NCI-H510A (cell line): ENCODE measurements around the gene PLA2G4E.

ENCODE experiments used
- DNase-seq: peaks from one replicate; lab custom pipeline; 2025; lab: John Stamatoyannopoulos, UW

The PLA2G4E gene

DNA sequence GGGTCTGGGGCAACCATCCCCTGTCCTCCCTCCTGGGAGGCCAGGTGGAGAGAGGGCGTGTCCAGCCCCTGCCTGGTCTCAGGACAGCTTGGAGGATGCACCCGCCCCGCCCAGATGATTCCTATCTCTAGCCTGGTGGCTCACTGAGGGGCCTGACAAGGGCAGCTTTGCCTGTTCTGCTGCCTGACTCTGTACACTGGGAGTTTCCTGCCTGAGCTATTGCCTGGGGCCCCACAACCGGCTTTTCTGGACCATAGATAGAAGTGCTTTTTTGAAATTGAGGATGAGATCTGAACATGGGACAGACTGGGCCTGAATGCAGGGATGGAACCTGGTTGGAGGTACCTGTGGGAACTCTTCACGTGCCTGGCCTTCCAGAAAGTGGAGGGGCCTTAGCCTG is 751 bp upstream of the PLA2G4E start:
- no peak for DNase-seq

DNA sequence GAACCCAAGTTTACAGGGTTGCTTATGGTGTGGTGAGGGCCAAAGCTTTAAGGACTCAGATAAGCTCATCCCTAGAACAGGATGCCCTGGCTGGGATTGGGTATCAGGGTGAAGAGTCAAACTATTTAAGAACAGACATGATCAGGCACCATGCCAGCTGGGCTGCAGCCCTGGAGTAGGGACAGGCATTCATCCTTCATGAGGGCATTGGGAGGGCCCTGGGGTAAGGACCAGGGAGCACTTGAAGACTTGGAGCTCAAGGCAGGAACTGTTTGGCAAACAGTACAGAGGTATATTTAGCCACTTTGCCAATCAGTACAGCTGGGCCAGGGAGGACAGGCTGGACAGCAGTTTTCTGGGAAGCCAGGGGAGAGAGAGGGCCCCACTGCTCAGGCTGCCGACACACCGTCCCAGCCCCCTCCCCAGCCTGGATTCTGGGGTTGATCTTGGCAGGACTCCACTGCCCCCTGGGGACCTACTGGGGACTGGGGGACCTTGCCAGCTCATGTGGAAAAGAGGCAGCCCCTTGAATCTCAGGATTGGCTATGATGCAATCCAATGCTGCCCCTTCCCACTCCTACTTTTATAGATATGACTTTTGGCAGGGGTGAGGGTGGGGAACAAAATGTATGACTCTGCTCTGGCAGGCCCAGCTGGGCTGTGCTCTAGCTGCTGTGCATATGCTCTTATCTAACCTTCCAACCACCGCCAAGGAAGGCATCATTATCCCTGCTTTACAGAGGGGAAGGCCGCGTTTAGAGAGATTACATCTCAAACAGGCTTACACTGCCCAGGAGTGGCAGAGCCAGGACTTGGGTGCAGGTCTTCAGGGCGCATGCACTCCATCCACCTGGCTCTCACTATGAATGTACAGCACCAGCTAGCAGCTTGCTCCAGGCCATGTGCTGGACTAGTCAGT is 2.3 kb downstream of the PLA2G4E start:
- DNase-seq = no peak

DNA sequence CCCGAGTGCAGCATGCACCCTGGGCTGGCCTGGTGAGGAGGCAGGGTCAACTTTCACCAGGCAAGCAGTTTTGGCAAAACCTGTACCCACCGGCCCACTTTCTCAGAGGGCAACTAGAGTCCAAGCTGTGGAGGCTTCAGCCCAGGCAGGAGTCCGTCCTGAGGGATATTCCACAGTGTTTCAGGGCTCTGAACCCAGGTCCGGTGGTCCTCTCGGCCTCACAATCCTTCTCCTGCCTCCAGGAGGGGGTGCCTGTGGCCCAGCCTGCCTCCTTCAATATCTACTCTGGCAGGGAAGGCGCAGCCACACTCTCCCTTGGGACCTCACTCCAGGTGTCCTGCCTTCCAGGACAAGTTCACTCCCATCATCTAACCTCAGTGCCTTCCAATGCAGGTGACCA is 3.9 kb downstream of the PLA2G4E start:
- DNase-seq = no peak

DNA sequence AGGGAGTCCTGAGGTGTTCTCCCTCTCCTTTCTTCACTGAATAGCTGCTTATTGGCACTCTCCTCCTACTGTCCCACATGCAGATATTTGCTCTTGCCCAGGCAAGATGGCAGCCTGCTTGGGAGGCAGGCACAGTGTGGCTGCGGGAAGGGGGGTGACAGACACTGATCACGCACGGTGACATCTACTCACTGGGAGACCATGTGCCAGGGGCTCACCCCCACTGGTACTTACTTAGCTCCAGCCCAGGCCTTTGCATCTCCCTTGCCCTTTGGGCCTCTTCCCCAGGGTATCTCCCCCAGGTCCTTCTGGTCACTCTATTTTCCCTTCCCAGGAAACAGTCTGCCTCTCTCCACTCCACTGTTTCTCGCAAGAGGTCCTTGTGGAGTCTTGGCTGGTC is 6.4 kb downstream of the PLA2G4E start:
- DNase-seq = no peak

DNA sequence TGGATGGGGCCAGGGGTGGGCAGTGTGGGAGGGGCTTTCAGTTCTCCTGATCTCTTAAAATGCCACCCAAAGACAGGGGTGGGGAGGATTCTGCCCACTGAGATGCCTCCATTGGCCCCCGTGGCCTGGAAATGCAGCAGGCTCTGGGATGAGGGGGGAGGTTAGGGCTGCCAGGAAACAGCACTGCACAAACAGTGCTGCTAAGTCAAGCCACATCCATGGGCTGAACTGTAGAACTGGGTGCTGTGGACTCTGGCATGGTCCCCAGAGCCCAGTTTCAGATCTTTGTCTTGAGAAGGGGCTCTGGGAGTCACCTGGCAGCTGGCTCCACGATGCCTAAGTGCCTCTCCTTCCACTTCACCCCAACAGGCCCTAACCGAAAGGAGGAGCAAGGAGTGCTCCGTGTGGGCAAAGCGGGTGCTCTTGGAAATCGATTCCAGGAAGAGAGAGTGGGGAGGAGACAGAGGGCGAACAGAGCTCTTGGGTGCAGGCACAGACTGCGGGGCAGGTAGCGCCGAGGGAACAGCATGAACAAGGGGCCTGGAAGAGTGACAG is 7.8 kb downstream of the PLA2G4E start:
- DNase-seq = no peak

DNA sequence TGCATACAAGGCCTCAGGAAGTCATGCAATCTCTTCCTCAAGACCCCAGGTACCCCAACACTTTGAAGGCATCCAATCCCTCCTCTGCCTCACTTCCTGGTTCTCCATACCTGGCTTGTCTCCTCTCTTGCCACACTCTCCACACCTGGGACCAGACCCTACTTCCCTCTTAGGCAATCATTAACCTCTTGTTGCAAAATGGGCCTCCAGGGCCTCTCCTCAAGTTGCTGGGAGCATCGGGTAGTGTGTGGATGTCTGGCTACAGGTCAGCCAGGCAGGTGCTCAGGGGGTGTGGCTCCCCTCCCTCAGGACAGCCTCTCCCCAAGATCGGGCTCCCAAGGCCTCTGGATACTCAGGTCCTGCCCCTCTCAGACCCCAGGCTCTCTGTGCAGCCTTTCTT is 8.6 kb downstream of the PLA2G4E start:
- no peak for DNase-seq

DNA sequence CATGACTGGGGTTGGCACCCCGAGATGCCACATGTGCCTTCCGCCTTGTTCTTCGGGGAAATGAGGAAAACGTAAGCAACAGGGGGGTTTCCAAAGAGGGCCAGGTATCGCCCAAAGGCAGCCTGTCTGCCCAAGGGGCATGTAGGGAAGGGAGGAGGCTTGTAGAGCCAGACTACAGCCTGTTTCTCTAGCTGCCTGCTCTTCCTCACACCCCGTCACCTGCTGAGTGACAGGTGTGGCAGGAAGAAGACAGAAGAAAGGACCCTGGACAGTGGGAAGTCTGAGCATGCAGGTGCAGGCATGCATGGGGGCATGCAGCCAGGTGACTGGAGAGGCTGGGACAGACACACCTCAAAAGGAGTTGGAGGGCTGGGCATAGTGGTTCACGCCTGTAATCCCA is 9.8 kb downstream of the PLA2G4E start:
- DNase-seq = no peak

DNA sequence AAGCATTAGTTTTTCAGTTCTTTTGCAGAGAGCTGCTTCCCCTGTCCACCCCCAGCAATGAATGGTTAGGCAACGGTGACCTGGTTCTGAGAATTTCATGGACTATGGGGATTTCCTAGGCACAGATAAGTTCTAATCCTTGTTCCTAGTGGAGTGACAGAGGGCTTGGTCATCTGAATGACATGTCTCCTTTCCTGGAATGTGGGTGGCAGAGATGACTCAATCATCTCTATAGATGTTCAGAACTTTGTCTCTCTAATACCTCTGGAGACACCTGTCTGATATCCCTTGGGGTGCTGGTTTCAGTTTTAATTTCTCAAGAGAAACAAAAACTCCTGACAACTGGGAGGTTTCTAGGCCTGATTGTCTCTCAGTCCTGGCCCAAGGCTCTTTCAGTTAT is 10.4 kb downstream of the PLA2G4E start:
- DNase-seq = no peak

DNA sequence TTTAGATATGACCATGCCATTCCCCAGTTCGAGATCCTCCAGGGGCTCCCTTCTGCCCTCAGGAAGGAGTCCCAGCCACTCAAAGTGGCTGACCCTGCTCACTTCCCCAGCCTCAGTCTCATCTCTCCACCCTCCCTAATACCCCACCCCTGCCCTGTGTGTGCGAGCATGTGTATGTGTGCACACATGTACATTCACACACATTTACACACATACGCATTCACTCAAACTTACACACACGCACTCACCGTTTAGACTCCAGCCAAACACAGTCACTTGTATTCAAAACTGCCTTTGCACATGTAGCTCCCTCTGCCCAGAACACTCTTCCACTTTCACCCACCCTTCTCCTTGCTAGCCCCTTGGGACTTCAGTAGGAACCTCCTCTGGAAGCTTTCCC is 11.4 kb downstream of the PLA2G4E start:
- no peak for DNase-seq

DNA sequence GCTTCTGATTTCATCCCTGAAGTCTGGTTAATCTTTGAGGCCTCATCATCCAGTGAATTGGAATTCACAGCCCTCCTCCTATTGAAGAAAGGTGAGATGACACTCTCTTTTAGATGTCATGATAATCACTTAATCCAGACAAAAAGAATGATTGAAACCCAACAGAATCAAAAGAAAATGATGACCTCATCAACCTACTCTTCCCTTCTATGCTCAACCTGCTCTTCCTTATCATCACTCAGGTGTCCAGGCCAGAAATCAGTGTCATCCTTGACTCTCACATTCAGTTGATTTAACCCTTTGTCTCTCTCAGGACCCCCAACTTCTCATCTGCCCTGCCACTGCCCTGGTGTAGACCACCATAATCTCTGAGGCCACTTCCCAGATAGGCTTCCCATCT is 11.8 kb downstream of the PLA2G4E start:
- no peak for DNase-seq

DNA sequence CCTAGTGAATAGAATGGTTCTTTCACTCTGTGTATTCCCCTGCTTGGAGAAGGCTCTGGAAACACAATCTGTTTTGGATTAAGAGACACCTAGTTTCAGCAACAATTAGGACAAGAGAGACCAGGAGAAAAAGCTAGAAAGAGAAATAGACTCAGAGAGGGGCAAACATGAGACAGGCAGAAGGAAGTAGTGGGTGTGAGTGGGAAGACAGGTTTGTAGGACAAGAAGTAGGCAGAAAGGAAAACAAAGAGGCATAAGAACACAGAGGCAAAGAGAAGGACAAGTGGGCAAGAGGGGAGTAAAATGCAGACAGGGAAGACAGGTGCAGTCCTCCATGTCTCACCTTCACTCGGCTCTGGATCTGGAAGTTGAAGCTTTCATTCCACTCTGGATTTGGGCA is 13.5 kb downstream of the PLA2G4E start:
- no peak for DNase-seq

DNA sequence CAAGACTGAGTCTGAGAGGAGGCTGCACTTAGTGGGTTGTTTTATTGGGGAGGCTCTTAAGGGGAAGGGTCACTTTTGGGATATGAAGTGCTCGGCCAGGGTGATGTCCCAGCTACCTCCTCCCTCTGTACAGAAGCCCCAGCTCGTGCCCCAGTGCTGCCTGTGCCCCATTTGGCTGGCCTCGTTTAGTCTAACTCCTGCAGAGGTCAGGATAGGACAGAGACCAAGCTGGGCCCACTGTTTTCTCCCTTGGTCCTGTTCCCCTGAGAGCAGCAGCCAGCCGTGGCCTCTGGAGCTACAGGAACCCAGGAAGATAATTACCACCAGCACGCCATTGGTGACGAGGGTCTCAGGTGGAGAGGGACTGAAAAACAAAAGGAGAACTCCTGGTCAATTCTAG is 18.5 kb downstream of the PLA2G4E start:
- DNase-seq = no peak

DNA sequence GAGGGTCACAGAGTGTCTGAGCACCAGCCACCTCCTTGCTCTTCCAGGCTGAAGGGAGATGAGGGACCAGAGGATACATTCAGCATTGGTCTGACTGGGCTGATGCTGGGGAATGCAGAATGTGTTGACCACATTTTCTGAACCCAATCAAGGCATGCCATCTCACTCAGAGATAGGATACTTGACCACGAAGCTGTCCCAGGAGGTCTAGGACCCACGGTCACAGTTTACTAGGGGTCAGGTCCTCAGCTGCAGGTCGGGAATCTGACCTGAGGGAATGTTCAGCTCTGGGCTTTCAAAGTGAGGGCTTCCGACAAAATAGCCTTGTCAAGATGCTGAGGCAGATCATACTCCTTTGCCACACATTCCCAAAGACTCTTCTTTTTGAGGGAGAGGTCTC is 19.6 kb downstream of the PLA2G4E start:
- DNase-seq = no peak

DNA sequence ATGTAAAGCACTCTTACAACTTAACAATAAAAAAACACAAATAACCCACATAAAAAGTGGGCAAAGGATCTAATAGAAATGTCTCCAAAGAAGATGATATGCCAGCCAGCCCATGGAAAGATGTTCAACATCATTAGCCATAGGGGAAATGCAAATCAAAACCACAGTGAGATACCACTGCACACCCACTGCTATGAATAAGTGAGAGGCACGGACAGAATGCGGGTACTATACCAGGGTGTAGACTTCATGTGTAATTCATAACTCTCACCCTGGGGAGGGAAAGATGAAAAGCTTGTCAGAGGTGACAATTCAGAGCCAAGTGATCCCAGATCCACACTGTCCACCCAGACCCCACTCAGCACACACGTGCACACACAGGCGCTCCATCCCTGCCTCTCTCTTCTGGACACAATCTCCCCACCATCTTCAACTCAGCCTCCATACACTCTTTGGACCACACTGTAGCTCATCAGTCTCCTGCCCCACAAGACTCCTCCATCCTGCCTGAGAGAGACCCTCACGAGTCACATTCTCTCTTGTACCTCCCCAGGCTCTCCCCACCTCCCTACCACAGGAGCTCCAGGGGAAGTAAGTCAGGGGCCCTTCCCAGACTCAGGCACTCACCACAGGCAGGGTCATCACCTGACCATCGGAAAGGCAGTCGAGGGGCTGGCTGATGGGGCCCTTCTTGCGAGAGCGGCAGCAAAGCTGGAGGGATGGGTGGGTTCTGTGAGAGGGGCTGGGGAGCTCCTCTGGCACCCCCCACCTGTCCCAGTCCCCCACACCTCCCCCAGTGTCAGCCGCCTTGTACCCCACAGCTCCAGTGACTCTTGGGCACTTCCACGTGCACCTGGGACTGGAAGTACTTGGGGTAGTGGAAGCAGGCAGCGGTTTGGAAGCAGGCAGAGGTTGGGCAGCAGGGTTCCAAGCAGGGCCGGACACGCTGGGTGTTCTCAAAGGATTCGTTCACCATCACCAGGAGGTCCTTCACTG is 21.3 kb downstream of the PLA2G4E start:
- DNase-seq = no peak

DNA sequence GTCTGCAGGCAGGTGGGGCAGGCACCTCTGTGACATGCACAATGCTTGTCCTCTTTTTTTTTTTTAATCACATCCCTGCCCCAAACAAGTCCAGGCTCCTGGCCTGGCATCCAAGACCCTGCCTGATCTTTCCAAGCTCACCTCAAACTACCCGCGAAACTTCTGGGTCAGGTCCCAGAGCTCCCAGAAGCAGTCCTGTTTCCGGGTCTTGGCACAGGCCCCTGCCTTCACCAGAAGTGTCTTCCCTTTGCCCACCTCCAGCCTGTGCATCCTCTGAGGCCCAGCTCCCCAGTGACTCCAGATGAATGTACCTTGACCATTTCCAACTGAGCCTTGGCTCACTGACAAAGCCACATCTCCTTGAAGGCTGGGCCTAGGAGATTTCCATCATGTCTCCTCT is 23.0 kb downstream of the PLA2G4E start:
- DNase-seq = no peak

DNA sequence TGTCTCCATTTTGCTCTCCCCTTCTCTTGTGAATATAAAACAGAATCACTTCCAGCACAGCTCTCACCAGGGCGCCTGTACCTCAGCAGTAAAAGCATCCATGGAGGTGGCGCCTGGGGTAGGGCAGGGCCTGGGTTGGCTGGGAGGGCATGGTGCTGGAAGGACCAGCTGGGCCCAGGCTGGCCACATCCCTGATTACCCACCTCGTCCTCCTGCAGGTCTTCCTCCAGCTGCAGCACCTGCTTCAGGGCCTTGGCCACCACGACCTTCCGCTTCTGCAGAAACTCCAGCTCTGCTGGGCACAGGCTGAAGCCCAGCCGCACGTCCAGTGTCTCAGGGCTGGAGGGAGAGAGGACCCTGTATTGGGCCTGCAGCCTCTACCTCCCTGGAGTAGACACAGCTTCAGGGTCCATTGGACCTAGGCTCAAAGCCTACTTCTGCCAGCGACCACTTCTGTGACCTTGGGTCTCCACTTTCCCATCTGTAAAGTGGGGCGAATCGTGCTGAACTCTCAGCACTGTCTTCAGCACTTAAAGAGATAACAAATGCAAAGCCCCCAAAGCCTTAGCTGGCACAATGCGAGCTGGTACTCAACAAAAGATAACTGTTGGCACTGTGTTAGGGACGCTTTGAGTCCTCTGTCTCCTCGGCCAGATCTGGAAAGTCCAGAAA is 23.8 kb downstream of the PLA2G4E start:
- DNase-seq = no peak

DNA sequence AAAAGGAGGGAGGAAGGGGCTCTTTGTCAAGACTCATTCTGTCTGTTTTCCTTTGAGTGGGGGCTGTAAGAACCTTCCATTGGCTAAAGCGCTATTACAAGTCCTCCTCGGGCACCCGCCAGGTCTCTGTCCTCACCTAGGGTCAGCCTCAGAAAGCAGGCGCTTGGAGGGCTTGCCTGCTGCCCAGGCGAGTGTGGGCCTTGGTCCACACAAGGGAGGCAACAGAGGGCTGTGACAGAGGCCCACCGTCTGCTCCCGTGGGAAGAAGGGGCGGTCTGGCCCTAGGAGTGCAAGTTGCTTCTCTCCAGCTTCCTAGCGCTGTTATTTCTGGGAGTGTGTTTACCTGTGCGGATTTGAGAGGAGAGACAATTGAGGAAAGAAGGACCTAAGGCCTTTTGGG is 24.5 kb downstream of the PLA2G4E start:
- DNase-seq = no peak

DNA sequence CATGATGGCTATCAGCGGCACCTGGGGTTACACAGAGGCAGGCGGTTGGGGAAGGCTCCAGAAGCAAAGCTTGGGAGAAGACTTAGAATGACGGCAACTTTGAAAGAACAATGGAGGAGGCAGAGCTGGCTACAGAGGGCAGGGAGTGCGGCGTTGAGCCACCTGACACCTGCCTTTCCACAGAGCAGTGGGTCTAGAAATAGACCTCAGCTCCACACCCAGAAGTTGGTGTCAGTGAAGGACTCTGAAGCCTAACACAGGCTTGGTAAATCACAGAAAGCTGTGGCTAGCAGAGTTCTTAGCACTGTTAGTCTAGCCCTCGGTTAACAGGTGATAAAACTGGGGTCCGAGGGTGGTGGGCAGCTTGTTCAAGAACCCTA is 25.4 kb downstream of the PLA2G4E start:
- DNase-seq = no peak

DNA sequence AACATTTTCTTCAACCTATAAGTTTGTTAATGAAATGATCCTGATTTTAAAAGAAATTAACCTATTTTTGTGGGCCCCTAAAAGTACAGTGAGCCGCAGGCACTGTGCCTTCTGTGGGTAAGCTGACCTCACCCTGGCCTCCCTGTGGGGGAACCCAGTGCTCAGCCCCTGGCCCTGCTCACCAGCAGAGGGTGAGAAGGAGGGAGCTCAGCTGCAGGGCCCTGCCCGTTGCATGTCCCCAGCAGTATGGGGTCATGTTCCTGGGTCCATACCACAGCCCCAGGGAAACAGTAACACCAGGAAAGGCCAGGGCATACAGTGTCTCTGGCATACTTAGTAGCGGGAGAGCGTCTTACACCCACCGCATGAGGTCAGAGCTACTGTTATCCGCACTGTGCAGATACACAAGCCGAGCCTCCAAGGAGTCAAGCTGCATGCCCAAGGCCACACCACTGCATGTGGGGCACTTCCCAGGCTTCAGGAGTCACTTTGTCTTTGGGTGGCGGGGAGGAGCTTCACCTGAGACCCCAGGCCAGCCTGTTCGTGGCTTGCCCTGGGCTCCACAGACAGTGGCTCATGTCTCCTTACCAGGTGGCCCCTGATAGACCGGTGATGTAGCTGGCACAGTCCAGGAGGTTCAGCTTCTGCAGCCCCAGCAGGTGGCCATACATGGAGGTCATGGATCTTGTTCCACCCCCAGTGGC is 25.9 kb downstream of the PLA2G4E start:
- DNase-seq = no peak

DNA sequence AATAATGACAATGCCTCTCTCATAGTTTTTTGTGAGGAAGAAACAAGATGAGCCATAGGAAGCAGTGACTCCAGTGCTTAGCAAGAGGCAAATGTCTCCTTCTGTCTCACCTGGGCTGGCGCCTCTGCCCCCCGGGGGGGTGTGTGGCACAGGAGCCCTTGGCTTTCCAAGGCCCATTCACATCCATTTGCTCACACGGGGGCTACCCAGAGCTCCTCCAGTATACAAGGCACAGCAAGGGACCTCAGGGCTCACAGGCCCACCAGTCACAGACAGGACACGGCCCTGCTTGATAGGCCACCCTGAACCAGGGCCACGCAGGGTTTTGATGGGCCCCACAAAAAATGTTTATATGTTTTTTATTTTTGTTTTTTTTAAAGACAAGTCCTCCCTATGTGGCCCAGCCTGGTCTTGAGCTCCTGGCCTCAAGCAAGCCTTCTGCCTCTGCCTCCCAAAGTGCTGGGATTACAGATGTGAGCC is 26.6 kb downstream of the PLA2G4E start:
- no peak for DNase-seq

DNA sequence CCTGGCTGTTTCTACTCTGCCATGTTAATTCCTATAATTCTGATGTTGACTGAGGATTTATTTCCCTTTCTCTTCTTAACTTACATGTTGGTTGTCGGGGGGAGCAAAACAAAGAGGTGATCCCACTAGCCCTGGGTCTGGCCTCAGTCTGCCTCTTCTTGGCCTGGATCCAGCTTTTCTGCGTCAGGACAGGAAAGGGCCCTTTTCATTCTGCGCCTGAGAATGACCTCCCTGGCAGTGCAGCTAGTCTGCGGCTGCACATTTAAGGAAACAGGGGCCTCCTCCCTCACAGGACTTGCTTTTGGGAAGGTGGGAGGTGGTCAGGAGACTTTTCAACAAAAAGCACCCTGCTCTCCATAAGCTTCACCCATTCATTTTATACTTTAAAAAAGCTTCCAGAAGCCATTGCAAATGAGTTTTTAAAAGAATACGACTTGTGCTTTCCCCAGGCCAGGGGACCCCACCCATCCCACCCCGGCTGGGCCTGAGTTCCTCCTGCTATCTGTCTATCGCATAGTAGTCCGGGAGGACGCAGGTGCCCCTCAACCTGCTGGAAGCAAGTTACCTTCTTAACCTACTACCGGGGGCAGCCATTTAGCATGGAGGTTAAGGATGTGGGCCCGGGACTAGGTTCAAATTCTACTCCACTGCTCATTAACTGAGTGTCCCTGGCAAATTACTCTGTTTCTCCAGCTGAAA is 27.2 kb downstream of the PLA2G4E start:
- no peak for DNase-seq
